BLaER1 (cell line): ENCODE data around the gene TBC1D19.

ENCODE experiments used
- H3K27ac ChIP-seq: shearing (Covaris generic); formaldehyde crosslinking; 2 replicates; pipeline ENCODE4 v1.8.1; 2022
- H3K27me3 ChIP-seq: shearing (Covaris generic); formaldehyde crosslinking; 2 replicates; pipeline ENCODE4 v1.8.1; 2022
- H3K36me3 ChIP-seq: shearing (Covaris generic); formaldehyde crosslinking; 2 replicates; pipeline ENCODE4 v1.8.1; 2022
- H3K4me1 ChIP-seq: shearing (Covaris generic); formaldehyde crosslinking; 2 replicates; pipeline ENCODE4 v1.8.1; 2022
- H3K4me2 ChIP-seq: shearing (Covaris generic); formaldehyde crosslinking; 2 replicates; pipeline ENCODE4 v1.8.1; 2022
- H3K4me3 ChIP-seq: shearing (Covaris generic); formaldehyde crosslinking; 2 replicates; pipeline ENCODE4 v1.8.1; 2022
- H3K9ac ChIP-seq: shearing (Covaris generic); formaldehyde crosslinking; 2 replicates; pipeline ENCODE4 v1.8.1; 2022
- H3K9me3 ChIP-seq: shearing (Covaris generic); formaldehyde crosslinking; 2 replicates; pipeline ENCODE4 v1.8.1; 2022
- H4K20me1 ChIP-seq: shearing (Covaris generic); formaldehyde crosslinking; 2 replicates; pipeline ENCODE4 v1.8.1; 2022
- Cebpa-rat ChIP-seq: shearing (Covaris generic); IDR thresholded peaks from 2 replicates; pipeline ENCODE4 v1.8.1; 2022

The TBC1D19 gene

GRCh38 chr4:26784207-26784865 lies 200.5 kb downstream of the TBC1D19 start:
- Histone ChIP-seq H4K20me1 (no peaks in the 10 kb centered on the region), H3K4me3 (no peak overlapping the region), H3K4me2 (no peak overlapping the region), H3K27me3 (no peaks in the 10 kb centered on the region), H3K9ac (no peak overlapping the region), H3K36me3 (peaks cover under 1% of the 10 kb centered on the region), H3K9me3 (peaks cover 6% of the 10 kb centered on the region), H3K27ac (no peak overlapping the region), H3K4me1 (peaks cover 76% of the 10 kb centered on the region)
- no peak for TF ChIP-seq Cebpa-rat

GRCh38 chr4:26785312-26785711 lies 201.4 kb downstream of the TBC1D19 start:
- no peak overlapping the region for H3K4me2 ChIP-seq
- H3K9ac ChIP-seq: no peak overlapping the region
- H4K20me1 ChIP-seq: no peaks in the 10 kb centered on the region
- no peaks in the 10 kb centered on the region for H3K27me3 ChIP-seq
- no peaks in the 10 kb centered on the region; the same call in 1 of the 2 replicates for H3K9me3 ChIP-seq
- no peak for TF ChIP-seq Cebpa-rat
- no peak overlapping the region for H3K4me3 ChIP-seq
- H3K27ac ChIP-seq: no peak overlapping the region
- H3K36me3 ChIP-seq: no peaks in the 10 kb centered on the region; the same call in 1 of the 2 replicates
- H3K4me1 ChIP-seq: peaks cover 70% of the 10 kb centered on the region

- no peaks in the 10 kb centered on the region for H3K27me3 ChIP-seq
- no peak overlapping the region; the same call in 1 of the 2 replicates for H3K27ac ChIP-seq
- no peak overlapping the region for H3K4me3 ChIP-seq
- no peaks in the 10 kb centered on the region for H4K20me1 ChIP-seq
- H3K9ac ChIP-seq: no peak overlapping the region
- no peak for TF ChIP-seq Cebpa-rat
- peak overlapping the region; percentile 20 for H3K4me2 ChIP-seq
- peaks cover under 1% of the 10 kb centered on the region for H3K9me3 ChIP-seq
- no peaks in the 10 kb centered on the region; the same call in 1 of the 2 replicates for H3K36me3 ChIP-seq
- H3K4me1 ChIP-seq: peaks cover 65% of the 10 kb centered on the region
Observed at GRCh38 chr4:26785810-26786209, 201.9 kb downstream of the TBC1D19 start.

- peak overlapping the region; percentile 84 for H3K4me2 ChIP-seq
- H3K27ac ChIP-seq: peak overlapping the region; percentile 80
- H3K9me3 ChIP-seq: peaks cover 12% of the 10 kb centered on the region
- peak overlapping the region; percentile 54; the same call in 1 of the 2 replicates for H3K4me3 ChIP-seq
- no peaks in the 10 kb centered on the region for H4K20me1 ChIP-seq
- no peaks in the 10 kb centered on the region; the same call in 1 of the 2 replicates for H3K36me3 ChIP-seq
- peak overlapping the region; percentile 48 for H3K9ac ChIP-seq
- no peaks in the 10 kb centered on the region for H3K27me3 ChIP-seq
- H3K4me1 ChIP-seq: peaks cover 54% of the 10 kb centered on the region
- TF ChIP-seq Cebpa-rat: peak; percentile 24; the same call in 1 of the 2 replicates
Observed at GRCh38 chr4:26786916-26787315, 203.0 kb downstream of the TBC1D19 start.

- Histone ChIP-seq H3K36me3 (no peaks in the 10 kb centered on the region; the same call in 1 of the 2 replicates), H3K27ac (peak overlapping the region; percentile 80), H3K4me2 (peak overlapping the region; percentile 84), H3K4me3 (peak overlapping the region; percentile 54), H3K9me3 (peaks cover 12% of the 10 kb centered on the region), H3K4me1 (peaks cover 46% of the 10 kb centered on the region), H3K9ac (peak overlapping the region; percentile 48), H4K20me1 (no peaks in the 10 kb centered on the region), H3K27me3 (no peaks in the 10 kb centered on the region)
- TF ChIP-seq Cebpa-rat: no peak
Observed at GRCh38 chr4:26787461-26788340, 203.8 kb downstream of the TBC1D19 start.

- H3K36me3 ChIP-seq: no peaks in the 10 kb centered on the region; the same call in 1 of the 2 replicates
- no peaks in the 10 kb centered on the region for H3K27me3 ChIP-seq
- H3K9ac ChIP-seq: peak overlapping the region; percentile 48
- H3K4me3 ChIP-seq: peak overlapping the region; percentile 54
- no peak for TF ChIP-seq Cebpa-rat
- no peaks in the 10 kb centered on the region for H4K20me1 ChIP-seq
- H3K27ac ChIP-seq: peak overlapping the region; percentile 80
- peak overlapping the region; percentile 84 for H3K4me2 ChIP-seq
- peaks cover 41% of the 10 kb centered on the region for H3K4me1 ChIP-seq
- peaks cover 12% of the 10 kb centered on the region for H3K9me3 ChIP-seq
Observed at GRCh38 chr4:26788341-26788733, 204.5 kb downstream of the TBC1D19 start.

GRCh38 chr4:26789208-26789607 lies 205.3 kb downstream of the TBC1D19 start:
- Histone ChIP-seq H3K4me1 (peaks cover 41% of the 10 kb centered on the region), H3K27me3 (no peaks in the 10 kb centered on the region), H4K20me1 (no peaks in the 10 kb centered on the region), H3K4me2 (peak overlapping the region; percentile 84), H3K27ac (peak overlapping the region; percentile 80), H3K36me3 (no peaks in the 10 kb centered on the region), H3K4me3 (no peak overlapping the region; the same call in 1 of the 2 replicates), H3K9me3 (peaks cover 12% of the 10 kb centered on the region), H3K9ac (no peak overlapping the region; the same call in 1 of the 2 replicates)
- no peak for TF ChIP-seq Cebpa-rat

- no peak for TF ChIP-seq Cebpa-rat
Observed at GRCh38 chr4:26791346-26791745, 207.5 kb downstream of the TBC1D19 start.

GRCh38 chr4:26792639-26793038 lies 208.8 kb downstream of the TBC1D19 start:
- Histone ChIP-seq H3K4me1 (peaks cover 20% of the 10 kb centered on the region), H3K27me3 (no peaks in the 10 kb centered on the region), H4K20me1 (no peaks in the 10 kb centered on the region), H3K36me3 (no peaks in the 10 kb centered on the region), H3K9ac (no peak overlapping the region), H3K27ac (no peak overlapping the region), H3K9me3 (peaks cover 17% of the 10 kb centered on the region), H3K4me3 (no peak overlapping the region), H3K4me2 (no peak overlapping the region)
- no peak for TF ChIP-seq Cebpa-rat

More at GRCh38 chr4:26791346-26791745, 207.5 kb downstream of the TBC1D19 start:
- no peak overlapping the region for H3K4me3 ChIP-seq
- H3K4me2 ChIP-seq: no peak overlapping the region
- no peaks in the 10 kb centered on the region for H4K20me1 ChIP-seq
- no peak overlapping the region for H3K9ac ChIP-seq
- peaks cover 32% of the 10 kb centered on the region for H3K4me1 ChIP-seq
- no peak overlapping the region for H3K27ac ChIP-seq
- H3K36me3 ChIP-seq: no peaks in the 10 kb centered on the region
- H3K27me3 ChIP-seq: no peaks in the 10 kb centered on the region
- peaks cover 12% of the 10 kb centered on the region for H3K9me3 ChIP-seq

- no peak for TF ChIP-seq Cebpa-rat
Observed at GRCh38 chr4:26793735-26794134, 209.9 kb downstream of the TBC1D19 start.

More at GRCh38 chr4:26793735-26794134, 209.9 kb downstream of the TBC1D19 start:
- Histone ChIP-seq H3K27me3 (no peaks in the 10 kb centered on the region), H3K9me3 (peaks cover 25% of the 10 kb centered on the region), H3K9ac (no peak overlapping the region), H3K27ac (no peak overlapping the region), H3K4me3 (no peak overlapping the region), H3K4me2 (no peak overlapping the region), H4K20me1 (no peaks in the 10 kb centered on the region), H3K36me3 (no peaks in the 10 kb centered on the region), H3K4me1 (peaks cover 9% of the 10 kb centered on the region)
